Measurements from ENCODE around the gene FAM120A. TPM values are rescaled to one million over a fixed set of nuclear protein-coding genes. Genes with fewer than 3 reads are reported as not detected.

FAM120A gene
- total and polyA plus RNA-seq, 4 donors, result 28.3 to 91.0 (median 50.3) TPM

GRCh38 chr9:93540305-93540704 is 88.8 kb downstream of the FAM120A start:
- Histone ChIP-seq H3K9ac (ENCODE audit: low read depth in 1 of 2, low read length in 2 of 2) (no peak overlapping the region), H3K4me3 (ENCODE audit: low read depth in 1 of 3, low read length in 3 of 3) (no peak overlapping the region), H3K27me3 (ENCODE audit: control insufficient read depth in 4 of 4, insufficient read depth in 4 of 4, low read length in 3 of 4) (no peaks in the 10 kb centered on the region), H3K9me3 (ENCODE audit: control insufficient read depth in 4 of 4, low read length in 3 of 4) (no peaks in the 10 kb centered on the region), H3K4me1 (ENCODE audit: control insufficient read depth in 4 of 4, insufficient read depth in 4 of 4, low read length in 3 of 4) (no peaks in the 10 kb centered on the region), H3K36me3 (ENCODE audit: control insufficient read depth in 4 of 4, insufficient read depth in 3 of 4, low read depth in 1 of 4, low read length in 3 of 4) (peaks cover 11 to 24% (median 23%) of the 10 kb centered on the region in 4 donors), H3K27ac (ENCODE audit: low read depth in 1 of 2, low read length in 2 of 2) (no peak overlapping the region)
- 95% methylated on average over 8 of the region's 8 CpGs for WGBS
- TF ChIP-seq EGR1 (IDR thresholded peaks at IDR 0.05; ENCODE audit: low read depth in 2 of 2) (no peak), SP1 (IDR thresholded peaks at IDR 0.05) (no peak), MAX (IDR thresholded peaks at IDR 0.05) (no peak), TAF1 (conservative IDR thresholded peaks at IDR 0.05) (no peak), YY1 (IDR thresholded peaks at IDR 0.05) (no peak), JUND (IDR thresholded peaks at IDR 0.05) (no peak), RXRA (IDR thresholded peaks at IDR 0.05) (no peak), ZBTB33 (IDR thresholded peaks at IDR 0.05) (no peak), REST (IDR thresholded peaks at IDR 0.05) (no peak), CTCF (IDR thresholded peaks at IDR 0.05; ENCODE audit: low read depth, low read length, missing input control) (no peak)
- no peak for DNase-seq (ENCODE audit: low spot score)

- H3K27ac ChIP-seq (ENCODE audit: low read depth in 1 of 2, low read length in 2 of 2), result no peak overlapping the region
- H3K9me3 ChIP-seq (ENCODE audit: control insufficient read depth in 4 of 4, low read length in 3 of 4), result no peaks in the 10 kb centered on the region
- WGBS, result 97% methylated on average over 4 of the region's 4 CpGs
- H3K36me3 ChIP-seq (ENCODE audit: control insufficient read depth in 4 of 4, insufficient read depth in 3 of 4, low read depth in 1 of 4, low read length in 3 of 4), result peaks cover 10 to 24% (median 23%) of the 10 kb centered on the region in 4 donors
- no peak overlapping the region for H3K9ac ChIP-seq (ENCODE audit: low read depth in 1 of 2, low read length in 2 of 2)
- no peak for DNase-seq (ENCODE audit: low spot score)
- no peaks in the 10 kb centered on the region for H3K27me3 ChIP-seq (ENCODE audit: control insufficient read depth in 4 of 4, insufficient read depth in 4 of 4, low read length in 3 of 4)
- no peak overlapping the region for H3K4me3 ChIP-seq (ENCODE audit: low read depth in 1 of 3, low read length in 3 of 3)
- no peaks in the 10 kb centered on the region for H3K4me1 ChIP-seq (ENCODE audit: control insufficient read depth in 4 of 4, insufficient read depth in 4 of 4, low read length in 3 of 4)
- no peak for TF ChIP-seq EGR1 (IDR thresholded peaks at IDR 0.05; ENCODE audit: low read depth in 2 of 2)
- no peak for TF ChIP-seq NR2F2 (IDR thresholded peaks at IDR 0.05)
- no peak for TF ChIP-seq MAX (IDR thresholded peaks at IDR 0.05)
- TF ChIP-seq HNF4A (conservative IDR thresholded peaks at IDR 0.05), result no peak
- no peak for TF ChIP-seq CTCF (IDR thresholded peaks at IDR 0.05; ENCODE audit: low read depth, low read length, missing input control)
- TF ChIP-seq FOXA1 (IDR thresholded peaks at IDR 0.05), result no peak
- no peak for TF ChIP-seq REST (IDR thresholded peaks at IDR 0.05)
- no peak for TF ChIP-seq YY1 (IDR thresholded peaks at IDR 0.05)
- no peak for TF ChIP-seq ZBTB33 (IDR thresholded peaks at IDR 0.05)
- no peak for TF ChIP-seq RAD21 (IDR thresholded peaks at IDR 0.05)
- TF ChIP-seq GABPA (IDR thresholded peaks at IDR 0.05 in 1 of 2, conservative IDR thresholded peaks at IDR 0.05 in 1 of 2), result no peak
Observed at GRCh38 chr9:93541005-93541404, 89.5 kb downstream of the FAM120A start.
